H9 (cell line): ENCODE measurements around the gene SPP1. TPM values are rescaled to one million over a fixed set of nuclear protein-coding genes. Genes with fewer than 3 reads are reported as not detected.

Experiments used
- DNase-seq: peaks from one replicate; pipeline ENCODE4 v3.0.0-alpha.2; 2017
- H2AFZ ChIP-seq: one replicate; pipeline ENCODE4 v1.6.1; 2013; ENCODE audit warnings: mild to moderate bottlenecking, low read length, control low read depth, moderate library complexity
- H2AK5ac ChIP-seq: 2 replicates; pipeline ENCODE4 v1.6.1; 2013; ENCODE audit warnings: low read length, control low read depth, mixed read lengths; ENCODE audit not compliant: insufficient read length
- H2BK120ac ChIP-seq: one replicate; pipeline ENCODE4 v1.6.1; 2013; ENCODE audit warnings: low read depth, mild to moderate bottlenecking, low read length, control low read depth, inconsistent platforms; ENCODE audit not compliant: poor library complexity, severe bottlenecking
- H2BK12ac ChIP-seq: 2 replicates; pipeline ENCODE4 v1.6.1; 2013; ENCODE audit warnings: low read length, control low read depth, mixed read lengths, low read depth; ENCODE audit not compliant: insufficient read length
- H2BK15ac ChIP-seq: 2 replicates; pipeline ENCODE4 v1.6.1; 2013; ENCODE audit warnings: low read depth, low read length, control low read depth
- H2BK20ac ChIP-seq: one replicate; pipeline ENCODE4 v1.6.1; 2013; ENCODE audit warnings: low read depth, mild to moderate bottlenecking, low read length, control low read depth, inconsistent platforms; ENCODE audit not compliant: poor library complexity, severe bottlenecking
- H2BK5ac ChIP-seq: 2 replicates; pipeline ENCODE4 v1.6.1; 2013; ENCODE audit warnings: low read length, control low read depth, mixed read lengths; ENCODE audit not compliant: insufficient read length
- H3K14ac ChIP-seq: 2 replicates; pipeline ENCODE4 v1.6.1; 2013; ENCODE audit warnings: low read length, control low read depth; ENCODE audit not compliant: insufficient read depth
- H3K18ac ChIP-seq: 2 replicates; pipeline ENCODE4 v1.6.1; 2013; ENCODE audit warnings: low read depth, mild to moderate bottlenecking, mixed read lengths, low read length, control low read depth; ENCODE audit not compliant: insufficient read length
- H3K23ac ChIP-seq: 2 replicates; pipeline ENCODE4 v1.6.1; 2013; ENCODE audit warnings: low read length, control low read depth, mixed read lengths, low read depth; ENCODE audit not compliant: insufficient read length
- H3K23me2 ChIP-seq: 2 replicates; pipeline ENCODE4 v1.6.1; 2013; ENCODE audit warnings: low read depth, mild to moderate bottlenecking, mixed read lengths, low read length, control low read depth; ENCODE audit not compliant: insufficient read length, poor library complexity, severe bottlenecking
- H3K27ac ChIP-seq: 2 replicates; pipeline ENCODE4 v1.5.1; 2013; ENCODE audit warnings: low read length, control low read depth, mixed read lengths, low read depth; ENCODE audit not compliant: insufficient read length
- H3K27me3 ChIP-seq: 2 replicates; pipeline ENCODE4 v1.6.1; 2013; ENCODE audit warnings: low read length, control low read depth, inconsistent platforms; ENCODE audit not compliant: insufficient read depth
- H3K4ac ChIP-seq: 2 replicates; pipeline ENCODE4 v1.6.1; 2013; ENCODE audit warnings: low read depth, mild to moderate bottlenecking, control low read depth, inconsistent platforms, low read length, moderate library complexity
- H3K4me1 ChIP-seq: 2 replicates; pipeline ENCODE4 v1.6.1; 2013; ENCODE audit warnings: low read length, control low read depth, inconsistent platforms; ENCODE audit not compliant: insufficient read depth
- H3K4me2 ChIP-seq: 2 replicates; pipeline ENCODE4 v1.6.1; 2013; ENCODE audit warnings: low read length, control low read depth, mixed read lengths; ENCODE audit not compliant: insufficient read length, insufficient read depth
- H3K56ac ChIP-seq: 2 replicates; pipeline ENCODE4 v1.6.1; 2013; ENCODE audit warnings: low read depth, mild to moderate bottlenecking, mixed read lengths, low read length, control low read depth; ENCODE audit not compliant: insufficient read length
- H3K79me1 ChIP-seq: 2 replicates; pipeline ENCODE4 v1.6.1; 2013; ENCODE audit warnings: low read depth, mild to moderate bottlenecking, moderate library complexity, low read length, control low read depth, inconsistent platforms; ENCODE audit not compliant: insufficient read depth, poor library complexity, severe bottlenecking
- H3K79me2 ChIP-seq: 2 replicates; pipeline ENCODE4 v1.6.1; 2013; ENCODE audit warnings: low read length, control low read depth, inconsistent platforms; ENCODE audit not compliant: insufficient read depth
- H3K9ac ChIP-seq: 2 replicates; pipeline ENCODE4 v1.6.1; 2013; ENCODE audit warnings: low read length, control low read depth, mixed read lengths; ENCODE audit not compliant: insufficient read length; ENCODE audit errors: extremely low read depth
- H3K9me3 ChIP-seq: one replicate; pipeline ENCODE4 v1.6.1; 2013; ENCODE audit warnings: low read depth, low read length, inconsistent platforms; ENCODE audit not compliant: control insufficient read depth
- H3T11ph ChIP-seq: one replicate; pipeline ENCODE4 v1.6.1; 2013; ENCODE audit warnings: mild to moderate bottlenecking, low read length, control low read depth, inconsistent platforms
- H4K20me1 ChIP-seq: one replicate; pipeline ENCODE4 v1.6.1; 2013; ENCODE audit not compliant: control insufficient read depth, insufficient read length, insufficient read depth
- H4K5ac ChIP-seq: 2 replicates; pipeline ENCODE4 v1.6.1; 2013; ENCODE audit warnings: low read depth, mild to moderate bottlenecking, mixed read lengths, low read length, control low read depth; ENCODE audit not compliant: insufficient read length
- H4K8ac ChIP-seq: replicated peaks from 2 replicates; pipeline ENCODE4 v1.6.1; 2013; ENCODE audit warnings: low read length, control low read depth, mixed read lengths, low read depth; ENCODE audit not compliant: insufficient read length
- H4K91ac ChIP-seq: 2 replicates; pipeline ENCODE4 v1.6.1; 2013; ENCODE audit warnings: low read depth, mild to moderate bottlenecking, moderate library complexity, mixed read lengths, low read length, control low read depth; ENCODE audit not compliant: insufficient read length
- H3K27ac Mint-ChIP-seq, 3 experiments: 2 replicates in 2 of 3; 3 replicates in 1 of 3; pipeline ENCODE4 v1.8.0; 2020 to 2021; ENCODE audit warnings: mixed read lengths in 3 of 3, mild to moderate bottlenecking in 1 of 3, moderate library complexity in 1 of 3
- H3K27me3 Mint-ChIP-seq: 2 replicates; pipeline ENCODE4 v1.8.0; 2021; ENCODE audit warnings: low read depth, mild to moderate bottlenecking, moderate library complexity, mixed read lengths
- H3K36me3 Mint-ChIP-seq, 3 experiments: 2 replicates in 2 of 3; 3 replicates in 1 of 3; pipeline ENCODE4 v1.8.0; 2020 to 2021; ENCODE audit warnings: low read depth in 3 of 3, mixed read lengths in 3 of 3; ENCODE audit not compliant: insufficient read depth in 1 of 3
- H3K4me1 Mint-ChIP-seq, 2 experiments: 2 replicates each; pipeline ENCODE4 v1.8.0; 2020; ENCODE audit warnings: mixed read lengths in 2 of 2
- H3K4me3 Mint-ChIP-seq, 2 experiments: 2 replicates in 1 of 2; 3 replicates in 1 of 2; pipeline ENCODE4 v1.8.0; 2020 to 2021; ENCODE audit warnings: mild to moderate bottlenecking in 2 of 2, mixed read lengths in 2 of 2, moderate library complexity in 1 of 2
- H3K9me3 Mint-ChIP-seq, 2 experiments: 2 replicates in 1 of 2; 3 replicates in 1 of 2; pipeline ENCODE4 v1.8.0; 2020; ENCODE audit warnings: mild to moderate bottlenecking in 2 of 2, mixed read lengths in 2 of 2, moderate library complexity in 1 of 2
- CTCF ChIP-seq: fragments of 200-600 bp; sonication (generic); conservative IDR thresholded peaks from 3 replicates; pipeline ENCODE4 v1.8.0; 2021; ENCODE audit warnings: antibody characterized with exemption, mild to moderate bottlenecking
- total RNA-seq: library from RNA; stranded (reverse); gene quantifications from 2 replicates; pipeline ENCODE4 v1.2.1, GENCODE V29; 2021

Gene SPP1
- total RNA-seq, 1 experiment from 2014 or later = 13.2 TPM

- Histone ChIP-seq H3K4ac (no peak overlapping the region), H3K4me1 (peaks cover 10% of the 10 kb centered on the region; the same call in 1 of the 2 replicates), H3K56ac (no peak overlapping the region), H3K14ac (no peak overlapping the region), H3K79me2 (no peaks in the 10 kb centered on the region), H3K9me3 (no peaks in the 10 kb centered on the region), H2BK12ac (no peak overlapping the region), H4K20me1 (no peaks in the 10 kb centered on the region), H2AFZ (no peak overlapping the region), H3K18ac (no peak overlapping the region), H3T11ph (no peak overlapping the region), H3K23me2 (no peaks in the 10 kb centered on the region), H3K79me1 (no peaks in the 10 kb centered on the region), H2BK120ac (no peak overlapping the region), H2BK5ac (no peak overlapping the region), H2BK15ac (no peak overlapping the region), H4K91ac (no peak overlapping the region), H4K8ac (no peak overlapping the region), H3K27ac (peak overlapping the region; percentile 26), H3K23ac (no peak overlapping the region), H3K27me3 (no peaks in the 10 kb centered on the region), H4K5ac (no peak overlapping the region), H2AK5ac (no peak overlapping the region), H2BK20ac (no peak overlapping the region), H3K9ac (no peak overlapping the region), H3K4me2 (peak overlapping the region; percentile 24)
- H3K9me3 Mint-ChIP-seq = no peaks in the 10 kb centered on the region
- TF ChIP-seq CTCF = no peak
- no peak for DNase-seq
- H3K27ac Mint-ChIP-seq = peak overlapping the region; percentile 13 to 95 (median 19); a peak in 5 of 7 replicates
- no peak overlapping the region for H3K4me3 Mint-ChIP-seq
- peaks cover 2% of the 10 kb centered on the region; the same call in 1 of the 2 replicates for H3K27me3 Mint-ChIP-seq
- H3K4me1 Mint-ChIP-seq = peaks cover 27 to 30% of the 10 kb centered on the region in 2 experiments
- H3K36me3 Mint-ChIP-seq = no peaks in the 10 kb centered on the region; a peak in 1 of 7 replicates
Measured at GRCh38 chr4:87950493-87950892, 25.0 kb upstream of the SPP1 start.
